Psoas muscle (tissue), 8 donors: ENCODE measurements around the gene CISH. TPM values are rescaled to one million over a fixed set of nuclear protein-coding genes. Genes with fewer than 3 reads are reported as not detected.

ENCODE experiments used
- ATAC-seq, 4 donors: fragments of 200-7000 bp; cut with Tn5 transposase; one replicate each; pipeline ENCODE4 v1.9.1; 2020; ENCODE audit warnings: moderate library complexity in 3 of 4, mild to moderate bottlenecking in 2 of 4
- DNase-seq, 2 donors: peaks; one replicate each; pipeline ENCODE4 v3.0.0-alpha.2; 2020
- H3K27ac ChIP-seq: fragments of 200-600 bp; one replicate; pipeline ENCODE4 v1.8.0; 2022
- H3K27me3 ChIP-seq, 3 donors: fragments of 200-600 bp in 1 of 3; one replicate each; pipeline versions ENCODE4 v1.6.1 to v1.8.0; 2013 to 2022; ENCODE audit warnings: low read length in 2 of 3, mild to moderate bottlenecking in 2 of 3, moderate library complexity in 1 of 3; ENCODE audit not compliant: insufficient read depth in 3 of 3
- H3K36me3 ChIP-seq, 2 donors: fragments of 200-600 bp in 1 of 2; one replicate each; pipeline versions ENCODE4 v1.6.1 to v1.8.0; 2013 to 2022; ENCODE audit warnings: low read depth in 1 of 2, mild to moderate bottlenecking in 1 of 2, moderate library complexity in 1 of 2; ENCODE audit not compliant: insufficient read depth in 1 of 2
- H3K4me1 ChIP-seq: fragments of 200-600 bp; one replicate; pipeline ENCODE4 v1.8.0; 2022
- H3K4me3 ChIP-seq: fragments of 200-600 bp; one replicate; pipeline ENCODE4 v1.8.0; 2022; ENCODE audit warnings: mild to moderate bottlenecking
- H3K9me3 ChIP-seq: fragments of 200-600 bp; one replicate; pipeline ENCODE4 v1.8.0; 2022
- WGBS, 3 donors: extraction: QIAGEN DNeasy Blood & Tissue Kit; methylation state at CpG; one replicate each; pipeline versions ENCODE4 v1.1.6 to v1.1.7; 2013; 5-methylcytosine and 5-hydroxymethylcytosine counted together
- intact Hi-C, 2 donors: fragments of 100-400 bp; cut with DNase I; formaldehyde crosslinking; loops; one replicate each; pipeline versions ENCODE4 v1.11.0 to v1.14.2; 2022
- polyA plus RNA-seq, 3 donors: library from polyadenylated mRNA; stranded (reverse); fragments of 200-250 nt; gene quantifications; one replicate each; pipeline ENCODE4 v1.2.3, GENCODE V29; 2013
- total RNA-seq, 4 donors: library from RNA; stranded (reverse); fragmentation: NEBNext Ultra II Directional in 2 of 4; extraction: Animal tissue kit (Norgen Biotek cat#: 25700) in 2 of 4; gene quantifications; one replicate each; pipeline versions ENCODE4 v1.2.1 to v1.2.4, GENCODE V29; 2021 to 2023
- TF ChIP-seq, protein P1 (sequence below): fragments of 200-600 bp; IDR thresholded peaks from one replicate; pipeline ENCODE4 v1.8.0; 2022; ENCODE audit warnings: antibody characterized with exemption
- donor health status: healthy with polysubstance abuse.
- donor health status: DM: no; HTN: no; CAD: no; lungs with moderate emphysema.
- donor health status: Bipolar disorder and iron deficiency.
- donor health status: healthy.
- donor health status: DM: yes; HTN: yes; CAD: no.
- donor health status: DM: no; HTN: no; CAD: no.
- donor health status: DM: no; HTN: no; CAD: no.
- donor health status: DM: yes; HTN: yes; CAD: no.

The CISH gene
- total and polyA plus RNA-seq, 7 donors: 12.8 to 75.1 (median 26.3) TPM

- H3K4me3 ChIP-seq: peak overlapping the region; percentile 19
- peaks cover 88% of the 10 kb centered on the region for H3K4me1 ChIP-seq
- no peaks in the 10 kb centered on the region for H3K9me3 ChIP-seq
- H3K27ac ChIP-seq: peak overlapping the region; percentile 91
- TF ChIP-seq, protein P1, sequence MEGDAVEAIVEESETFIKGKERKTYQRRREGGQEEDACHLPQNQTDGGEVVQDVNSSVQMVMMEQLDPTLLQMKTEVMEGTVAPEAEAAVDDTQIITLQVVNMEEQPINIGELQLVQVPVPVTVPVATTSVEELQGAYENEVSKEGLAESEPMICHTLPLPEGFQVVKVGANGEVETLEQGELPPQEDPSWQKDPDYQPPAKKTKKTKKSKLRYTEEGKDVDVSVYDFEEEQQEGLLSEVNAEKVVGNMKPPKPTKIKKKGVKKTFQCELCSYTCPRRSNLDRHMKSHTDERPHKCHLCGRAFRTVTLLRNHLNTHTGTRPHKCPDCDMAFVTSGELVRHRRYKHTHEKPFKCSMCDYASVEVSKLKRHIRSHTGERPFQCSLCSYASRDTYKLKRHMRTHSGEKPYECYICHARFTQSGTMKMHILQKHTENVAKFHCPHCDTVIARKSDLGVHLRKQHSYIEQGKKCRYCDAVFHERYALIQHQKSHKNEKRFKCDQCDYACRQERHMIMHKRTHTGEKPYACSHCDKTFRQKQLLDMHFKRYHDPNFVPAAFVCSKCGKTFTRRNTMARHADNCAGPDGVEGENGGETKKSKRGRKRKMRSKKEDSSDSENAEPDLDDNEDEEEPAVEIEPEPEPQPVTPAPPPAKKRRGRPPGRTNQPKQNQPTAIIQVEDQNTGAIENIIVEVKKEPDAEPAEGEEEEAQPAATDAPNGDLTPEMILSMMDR: no peak
- ATAC-seq: no peak
- H3K27me3 ChIP-seq: no peaks in the 10 kb centered on the region
- intact Hi-C loops: loop anchor here in 1 of 2 donors (2.0 kb wide), 1 partner anchor 21 kb away; no protein-coding TSS in a partner anchor
- H3K36me3 ChIP-seq: peaks cover 7 to 33% of the 10 kb centered on the region in 2 donors
- DNase-seq: no peak
- WGBS, 3 donors: 42 to 72% (median 45%) methylated on average over 5 of the region's 5 CpGs
Measured at GRCh38 chr3:50604110-50604621, 7.4 kb downstream of the CISH start.

GRCh38 chr3:50603261-50604109 is 8.1 kb downstream of the CISH start:
- Histone ChIP-seq H3K27ac (peak overlapping the region; percentile 91), H3K9me3 (no peaks in the 10 kb centered on the region), H3K4me3 (no peak overlapping the region), H3K27me3 (no peaks in the 10 kb centered on the region), H3K36me3 (peaks cover 7 to 32% of the 10 kb centered on the region in 2 donors), H3K4me1 (peaks cover 82% of the 10 kb centered on the region)
- ATAC-seq (no peak), DNase-seq (peak in 1 of 2 donors; percentile 45)
- intact Hi-C loops: loop anchor here in 1 of 2 donors (2.0 kb wide), 1 partner anchor 21 kb away; no protein-coding TSS in a partner anchor
- 62 to 67% (median 64%) methylated on average over 4 of the region's 4 CpGs for WGBS, 3 donors
- TF ChIP-seq, protein P1: no peak

DNA sequence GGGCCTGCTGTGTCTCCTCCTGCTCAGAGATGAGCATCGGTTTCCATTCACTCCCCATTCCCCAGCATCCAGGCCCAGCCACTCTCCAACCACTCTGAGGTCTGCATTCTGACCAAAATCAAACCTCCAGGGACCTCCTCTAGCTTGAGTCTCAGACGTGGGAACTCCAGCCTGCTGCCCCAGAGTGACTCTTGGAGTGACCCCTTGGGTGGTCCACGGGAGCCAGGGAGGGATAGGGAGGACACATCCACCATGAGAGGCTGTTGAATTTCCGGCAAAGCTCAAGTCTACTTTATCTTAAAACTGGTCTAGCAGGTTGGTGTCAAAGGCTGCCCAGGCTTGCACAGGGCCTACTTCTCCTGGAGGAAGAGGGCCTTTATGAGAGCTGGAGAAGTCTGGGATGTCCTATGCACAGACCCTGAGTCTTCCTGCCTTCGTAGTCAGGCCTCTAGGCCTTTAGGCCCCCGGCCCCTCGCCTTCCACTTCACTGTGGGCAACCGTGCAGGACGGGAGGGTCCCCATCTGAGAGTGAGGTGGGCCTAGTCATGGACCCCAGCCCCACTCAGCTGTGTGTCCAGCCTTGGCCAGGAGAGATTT is 8.9 kb downstream of the CISH start:
- ATAC-seq: no peak
- no peak overlapping the region for H3K4me3 ChIP-seq
- intact Hi-C loops: no loop called here
- peaks cover 7 to 24% of the 10 kb centered on the region in 2 donors for H3K36me3 ChIP-seq
- no peaks in the 10 kb centered on the region for H3K27me3 ChIP-seq
- TF ChIP-seq, protein P1: no peak
- H3K9me3 ChIP-seq: no peaks in the 10 kb centered on the region
- WGBS, 3 donors: 73 to 83% (median 81%) methylated on average over 9 of the region's 9 CpGs
- peak in 1 of 2 donors; percentile 23 for DNase-seq
- peak overlapping the region; percentile 91 for H3K27ac ChIP-seq
- peaks cover 74% of the 10 kb centered on the region for H3K4me1 ChIP-seq

DNA sequence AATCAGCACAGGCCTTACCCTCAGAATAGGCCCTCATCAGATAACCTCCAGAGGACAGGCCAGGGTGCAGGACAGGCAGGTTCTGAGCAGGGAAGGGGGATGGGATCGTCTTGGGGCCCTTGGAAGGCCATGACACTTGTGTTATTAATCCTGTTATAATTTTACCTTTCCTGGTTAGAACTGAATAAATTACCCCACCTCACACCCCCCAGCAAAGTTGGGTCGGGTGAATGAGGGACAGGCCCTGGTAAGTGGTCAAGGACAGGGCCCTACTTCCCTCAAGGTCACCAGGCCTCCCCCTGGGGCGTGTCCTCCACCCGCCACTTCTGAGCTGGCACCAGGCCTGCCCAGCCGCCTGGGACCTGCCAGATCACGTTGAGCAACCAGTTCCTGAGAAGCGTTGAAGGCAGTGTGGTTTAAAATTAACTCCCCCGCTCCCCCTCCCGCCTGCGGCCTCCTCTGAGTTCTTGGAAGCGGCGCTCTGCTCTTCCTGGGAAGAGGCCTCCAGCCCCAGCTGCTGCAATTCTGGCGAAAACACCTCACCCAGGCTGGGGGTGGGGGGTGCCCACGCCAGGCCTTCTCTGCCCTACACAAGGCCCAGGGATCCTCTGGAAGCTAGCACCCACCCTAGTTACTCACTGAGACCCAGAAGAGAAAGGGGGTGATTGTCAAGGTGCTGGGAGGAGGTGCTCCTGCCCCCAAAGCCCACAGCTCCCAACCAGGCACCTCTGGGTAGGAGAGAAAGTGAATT is 10.6 kb downstream of the CISH start:
- peaks cover 3 to 8% of the 10 kb centered on the region in 2 donors for H3K36me3 ChIP-seq
- intact Hi-C loops: loop anchor here in 1 of 2 donors (2.0 kb wide), 1 partner anchor 16 kb away; no protein-coding TSS in a partner anchor
- ATAC-seq: peak; percentile 67 to 77 (median 71)
- DNase-seq: peak; percentile 97 to 98
- peaks cover 58% of the 10 kb centered on the region for H3K4me1 ChIP-seq
- peak overlapping the region; percentile 31 for H3K4me3 ChIP-seq
- 0 to 2% (median 1%) methylated on average over 14 of the region's 14 CpGs for WGBS, 3 donors
- H3K27me3 ChIP-seq: no peaks in the 10 kb centered on the region
- TF ChIP-seq, protein P1: no peak
- H3K27ac ChIP-seq: peak overlapping the region; percentile 91
- H3K9me3 ChIP-seq: no peaks in the 10 kb centered on the region
